ENCODE data around the gene ELMO3.

The ELMO3 gene, protein sequence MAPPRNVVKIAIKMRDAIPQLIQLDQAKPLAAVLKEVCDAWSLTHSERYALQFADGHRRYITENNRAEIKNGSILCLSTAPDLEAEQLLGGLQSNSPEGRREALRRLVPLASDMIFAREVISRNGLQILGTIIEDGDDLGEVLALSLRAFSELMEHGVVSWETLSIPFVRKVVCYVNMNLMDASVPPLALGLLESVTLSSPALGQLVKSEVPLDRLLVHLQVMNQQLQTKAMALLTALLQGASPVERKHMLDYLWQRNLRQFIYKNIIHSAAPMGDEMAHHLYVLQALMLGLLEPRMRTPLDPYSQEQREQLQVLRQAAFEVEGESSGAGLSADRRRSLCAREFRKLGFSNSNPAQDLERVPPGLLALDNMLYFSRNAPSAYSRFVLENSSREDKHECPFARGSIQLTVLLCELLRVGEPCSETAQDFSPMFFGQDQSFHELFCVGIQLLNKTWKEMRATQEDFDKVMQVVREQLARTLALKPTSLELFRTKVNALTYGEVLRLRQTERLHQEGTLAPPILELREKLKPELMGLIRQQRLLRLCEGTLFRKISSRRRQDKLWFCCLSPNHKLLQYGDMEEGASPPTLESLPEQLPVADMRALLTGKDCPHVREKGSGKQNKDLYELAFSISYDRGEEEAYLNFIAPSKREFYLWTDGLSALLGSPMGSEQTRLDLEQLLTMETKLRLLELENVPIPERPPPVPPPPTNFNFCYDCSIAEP

DNA sequence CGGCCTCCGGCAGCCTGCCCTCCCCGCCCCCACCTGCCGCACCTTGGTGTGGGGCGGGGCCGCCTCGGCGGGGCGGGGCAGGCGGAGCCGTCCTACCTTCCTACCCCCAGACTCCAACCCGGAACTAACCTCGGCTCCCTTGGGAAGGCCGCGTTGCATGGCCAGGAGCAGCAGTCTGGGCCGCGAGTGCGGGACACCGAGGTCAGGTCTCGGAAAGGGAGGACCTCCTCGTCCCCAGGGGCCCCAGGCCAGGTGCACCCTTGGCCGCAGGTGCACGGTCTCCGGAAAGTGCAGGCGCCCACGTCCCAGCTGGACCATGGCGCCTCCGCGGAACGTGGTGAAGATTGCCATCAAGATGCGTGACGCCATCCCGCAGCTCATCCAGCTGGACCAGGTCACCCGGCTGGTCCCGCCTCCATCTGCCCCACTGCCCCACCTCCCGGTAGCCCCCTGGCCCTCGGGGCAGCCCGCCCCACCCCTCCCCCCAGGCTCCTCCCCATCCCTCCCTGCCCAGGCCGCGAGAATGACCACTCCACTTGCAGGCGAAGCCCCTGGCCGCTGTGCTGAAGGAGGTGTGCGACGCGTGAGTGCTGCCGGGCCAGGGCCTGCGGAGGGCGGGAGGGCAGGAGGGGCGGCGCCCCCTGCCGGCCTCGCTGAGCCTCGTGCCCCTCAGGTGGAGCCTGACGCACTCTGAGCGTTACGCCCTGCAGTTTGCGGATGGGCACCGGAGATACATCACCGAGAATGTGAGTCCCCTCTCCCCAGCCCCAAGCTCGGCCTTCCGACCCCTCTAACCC, at the start of gene ELMO3:
ELMO3 (plus strand) TSS at position 121 of the 797 bp plus-strand sequence; CDS start at position 317, 196 bp downstream.
- no peak for DNase-seq

DNA sequence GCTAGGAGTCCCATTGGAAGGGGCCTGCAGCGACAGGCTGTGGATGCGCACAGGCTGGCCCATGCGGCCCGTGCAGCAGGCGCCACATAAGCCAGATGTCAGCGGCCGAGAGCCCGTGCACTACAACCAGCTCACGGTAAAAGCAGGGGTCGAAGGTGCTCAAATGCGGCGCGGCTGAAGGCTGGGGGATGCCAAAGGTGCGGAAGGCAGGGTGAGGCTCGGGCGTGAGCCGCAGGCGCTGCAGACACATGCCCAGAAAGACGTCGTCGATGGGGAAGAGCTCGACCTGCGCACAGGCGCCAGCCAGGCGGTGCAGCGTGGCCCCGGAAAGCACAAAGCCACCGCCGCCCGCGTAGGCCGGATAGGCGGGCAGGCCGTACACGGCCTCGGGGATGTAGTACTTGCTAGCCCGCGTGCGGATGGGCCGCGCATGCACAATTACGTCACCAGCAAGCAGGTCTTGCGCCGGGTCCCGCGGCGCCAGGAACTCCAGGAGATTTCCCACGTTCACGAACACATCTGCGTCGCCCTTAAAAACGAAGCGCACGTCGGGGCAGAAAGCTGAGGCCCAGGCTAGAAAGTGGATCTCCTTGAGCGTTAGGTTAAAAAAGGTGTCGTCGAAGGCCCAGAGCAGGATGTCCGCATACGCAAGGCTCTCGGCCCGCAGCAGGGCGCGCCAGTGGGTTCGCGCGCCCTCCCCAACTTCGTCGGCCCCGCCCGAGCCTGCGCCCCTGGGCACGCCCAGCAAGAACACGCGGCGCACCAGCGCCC, 49.5 kb upstream of the ELMO3 start:
- peak; percentile 51 for DNase-seq

DNA sequence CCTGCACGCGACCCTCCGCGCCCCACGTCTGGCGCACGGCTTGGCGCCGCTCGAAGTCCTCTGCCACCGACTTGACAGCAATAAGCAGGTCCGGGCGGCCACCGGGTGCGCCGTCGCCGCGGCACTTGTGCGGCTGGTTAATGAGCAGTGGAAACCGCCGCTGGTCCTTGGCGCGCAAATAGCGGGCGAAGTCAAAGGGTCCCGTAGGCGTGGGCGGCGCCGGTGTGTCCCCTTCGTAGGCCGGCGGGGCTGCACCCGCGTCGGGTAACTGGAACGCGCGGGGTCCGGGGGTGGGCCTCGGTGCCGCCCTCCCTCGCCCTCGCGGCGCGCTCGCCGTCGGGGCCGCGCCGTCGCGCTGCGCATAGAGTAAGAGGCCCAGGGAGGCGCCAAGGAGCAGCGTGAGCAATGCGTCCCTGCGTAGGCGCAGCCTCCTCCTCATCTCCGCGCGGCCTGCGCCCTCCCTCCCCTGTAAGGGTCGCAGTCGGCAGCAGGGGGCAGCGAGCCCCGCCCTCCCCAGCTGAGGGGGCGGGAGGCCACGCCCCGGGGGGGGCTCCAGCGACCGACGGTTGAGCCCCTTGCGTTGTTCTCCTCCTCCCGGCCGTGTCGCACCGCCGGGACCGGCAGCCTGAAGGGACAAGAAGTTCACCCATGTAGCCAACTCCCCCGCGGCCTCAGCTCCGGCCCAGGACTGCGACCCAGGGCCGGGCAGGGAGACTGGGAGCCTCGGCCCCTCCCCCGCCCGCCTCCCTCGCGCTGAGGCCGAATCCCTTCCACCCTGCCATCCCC, 48.7 kb upstream of the ELMO3 start:
- DNase-seq = peak; percentile 70

DNA sequence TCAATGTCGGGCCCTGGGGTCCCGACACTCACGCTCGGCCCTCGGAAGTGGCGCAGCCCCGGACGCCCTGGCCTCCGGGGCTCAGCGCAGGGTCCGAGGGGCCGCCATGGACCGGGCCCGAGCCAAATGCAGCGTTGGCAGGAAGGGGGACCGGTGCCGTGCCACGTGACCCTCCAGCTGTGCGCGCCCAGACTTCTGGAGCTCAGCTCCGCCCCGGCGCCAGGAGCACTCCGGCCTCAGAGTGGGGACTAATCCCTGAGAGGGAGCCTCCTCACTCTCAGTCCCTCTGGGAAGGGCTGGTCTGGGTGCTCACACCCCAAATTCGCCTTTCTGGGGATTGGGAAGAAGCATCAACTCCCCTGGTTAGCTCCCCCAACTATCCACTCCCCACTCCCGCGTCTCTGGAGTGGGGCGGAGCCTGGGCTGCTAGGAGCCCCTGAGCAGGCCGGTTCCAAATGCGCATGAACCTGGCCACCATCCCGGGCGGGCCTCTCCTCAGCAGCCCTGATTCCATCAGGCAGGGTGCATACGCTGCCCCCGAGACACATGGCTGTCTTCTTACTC, 48.0 kb upstream of the ELMO3 start, which contains the start of gene B3GNT9:
B3GNT9 (minus strand) TSS at position 166 of the 564 bp plus-strand sequence. CDS start 513 bp downstream, outside the sequence.
- DNase-seq = peak; percentile 60

DNA sequence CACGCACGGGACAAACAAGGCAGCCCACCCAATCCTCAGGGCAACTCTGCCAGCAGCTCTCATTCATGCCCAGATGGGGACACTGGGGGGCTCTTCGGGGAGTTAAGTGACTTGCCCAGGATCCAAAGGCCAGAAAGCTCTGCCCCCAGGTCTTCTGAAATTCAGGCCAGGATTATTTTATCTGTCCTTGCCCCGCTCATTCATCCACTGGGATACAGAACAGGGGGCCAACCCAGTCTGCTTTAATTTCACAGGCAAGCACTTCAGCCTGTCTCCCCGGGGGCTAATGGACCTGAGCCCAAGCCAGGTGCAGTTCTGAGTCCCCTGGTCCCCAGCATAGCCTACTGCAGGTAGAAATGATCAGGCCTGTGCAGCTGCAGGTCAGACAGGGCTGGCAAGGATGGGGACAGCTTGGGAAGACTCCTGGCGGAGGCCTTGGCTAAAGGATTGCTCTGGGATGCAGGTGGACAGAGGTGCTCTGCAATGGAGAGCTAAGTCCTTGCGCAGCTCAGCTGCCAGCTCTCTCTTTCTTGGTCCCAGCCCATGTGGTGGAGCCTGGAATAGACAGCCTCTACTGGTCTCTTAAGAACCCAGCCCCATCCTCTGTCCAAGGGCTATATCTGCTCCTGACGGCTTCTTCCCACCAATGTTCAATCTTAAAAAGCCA, 47.4 kb upstream of the ELMO3 start:
- DNase-seq = no peak

DNA sequence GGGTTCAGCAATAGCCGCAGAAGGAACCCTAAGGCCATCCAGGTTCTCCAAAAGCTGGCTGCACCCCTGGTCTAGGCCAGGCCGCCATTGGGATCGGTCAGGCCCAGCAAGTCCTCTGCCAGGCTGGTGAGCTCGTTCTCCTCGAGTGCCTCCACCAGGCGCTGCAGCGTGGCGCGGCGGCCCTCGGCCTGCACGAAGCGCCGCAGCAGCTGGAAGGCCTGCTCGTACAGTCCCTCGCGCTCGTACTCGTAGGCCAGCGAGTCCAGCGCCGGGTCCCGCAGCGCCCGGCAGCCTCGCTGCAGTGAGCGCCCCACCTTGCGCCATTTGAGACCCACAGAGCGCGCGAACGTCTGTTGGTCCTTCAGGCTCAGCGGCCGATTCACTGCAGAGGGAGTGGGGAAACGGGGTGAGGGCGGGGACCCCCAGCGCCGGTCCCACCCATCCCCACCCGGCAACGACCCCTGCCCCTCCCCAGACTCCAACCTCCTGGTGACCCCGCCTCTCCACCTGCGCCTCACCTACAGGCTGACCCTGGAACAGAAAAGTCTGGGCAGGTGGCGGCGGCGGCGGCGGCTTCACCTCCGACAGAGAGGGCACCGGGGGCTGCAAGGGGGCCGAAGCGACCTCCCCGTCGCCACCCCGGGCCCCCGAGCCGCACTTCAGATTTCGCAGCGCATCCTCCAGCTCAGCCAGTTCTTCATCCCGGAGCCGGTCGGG, 44.2 kb upstream of the ELMO3 start:
- DNase-seq = no peak

DNA sequence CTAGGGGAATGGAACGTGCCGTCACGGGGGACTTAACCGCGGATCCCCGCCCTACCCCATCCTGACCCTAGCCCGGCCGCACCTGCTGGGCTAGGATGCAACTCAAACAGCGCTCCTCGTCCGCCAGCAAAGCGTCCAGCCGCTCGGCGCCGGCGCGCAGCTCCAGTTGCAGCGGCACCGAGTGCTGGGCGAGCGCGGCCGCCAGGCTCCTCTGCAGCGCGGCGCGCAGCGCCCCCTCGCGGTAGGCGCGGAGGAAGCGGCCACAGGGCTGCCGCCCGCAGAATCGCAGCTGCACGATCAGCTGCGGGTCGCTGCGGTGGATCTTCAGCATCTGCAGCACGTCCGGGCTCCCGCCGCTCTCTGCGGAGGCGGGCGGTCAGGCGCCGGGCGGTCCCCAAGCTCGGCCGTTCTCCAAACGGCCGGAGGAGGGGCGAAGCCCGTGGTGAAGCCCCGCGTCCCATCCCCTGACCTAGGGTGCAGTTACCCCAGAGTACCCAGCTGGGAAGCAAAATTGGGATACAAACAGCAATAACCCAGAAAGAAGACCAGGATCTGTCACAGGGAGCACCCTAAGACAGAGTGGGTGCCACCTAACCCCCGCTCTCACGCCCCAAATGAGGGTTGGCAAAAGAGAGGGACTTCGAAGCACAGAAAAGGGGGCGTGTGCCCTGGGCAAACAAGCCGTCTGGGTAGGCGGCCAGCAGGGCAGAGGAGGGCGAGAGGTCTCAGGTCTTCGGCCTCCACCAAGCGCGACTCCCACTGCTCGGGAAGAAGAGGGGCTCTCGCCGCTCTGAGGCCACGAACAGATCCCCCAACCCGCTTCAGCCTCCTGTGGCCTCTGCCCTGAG, 43.4 kb upstream of the ELMO3 start:
- peak; percentile 86 for DNase-seq

DNA sequence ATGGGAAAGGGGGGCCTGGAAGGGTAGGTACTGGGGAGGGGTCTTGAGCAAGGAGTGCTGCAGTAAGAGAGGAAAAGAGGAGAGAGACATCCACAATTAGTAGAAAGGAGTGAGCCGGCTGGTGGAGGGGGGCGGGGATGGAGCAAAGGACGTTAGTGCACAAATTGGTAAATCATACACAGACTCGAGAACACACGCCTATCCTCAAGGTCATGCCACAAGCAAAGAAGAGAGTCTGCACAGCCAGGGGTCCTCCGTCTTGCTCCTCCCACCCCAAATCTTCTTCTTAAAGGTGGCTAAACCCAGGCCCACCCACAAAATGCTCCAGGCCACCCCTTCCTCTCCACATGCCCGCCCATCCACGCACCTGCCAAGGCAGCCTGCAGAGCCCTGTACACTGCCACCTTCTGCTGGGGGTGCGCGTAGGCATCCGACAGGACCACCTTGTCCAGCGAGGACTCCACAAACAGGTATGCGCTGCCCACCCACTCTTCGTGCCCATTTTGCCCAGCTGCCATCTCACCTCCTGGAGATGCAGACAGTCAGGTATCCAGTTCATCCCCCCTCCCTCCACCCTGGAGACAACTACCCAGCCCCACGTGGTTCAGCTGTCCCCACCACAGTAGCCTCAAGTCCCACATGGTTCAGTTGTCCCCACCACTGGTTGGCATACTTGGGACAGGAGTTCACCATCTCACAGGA, 42.6 kb upstream of the ELMO3 start:
- no peak for DNase-seq

DNA sequence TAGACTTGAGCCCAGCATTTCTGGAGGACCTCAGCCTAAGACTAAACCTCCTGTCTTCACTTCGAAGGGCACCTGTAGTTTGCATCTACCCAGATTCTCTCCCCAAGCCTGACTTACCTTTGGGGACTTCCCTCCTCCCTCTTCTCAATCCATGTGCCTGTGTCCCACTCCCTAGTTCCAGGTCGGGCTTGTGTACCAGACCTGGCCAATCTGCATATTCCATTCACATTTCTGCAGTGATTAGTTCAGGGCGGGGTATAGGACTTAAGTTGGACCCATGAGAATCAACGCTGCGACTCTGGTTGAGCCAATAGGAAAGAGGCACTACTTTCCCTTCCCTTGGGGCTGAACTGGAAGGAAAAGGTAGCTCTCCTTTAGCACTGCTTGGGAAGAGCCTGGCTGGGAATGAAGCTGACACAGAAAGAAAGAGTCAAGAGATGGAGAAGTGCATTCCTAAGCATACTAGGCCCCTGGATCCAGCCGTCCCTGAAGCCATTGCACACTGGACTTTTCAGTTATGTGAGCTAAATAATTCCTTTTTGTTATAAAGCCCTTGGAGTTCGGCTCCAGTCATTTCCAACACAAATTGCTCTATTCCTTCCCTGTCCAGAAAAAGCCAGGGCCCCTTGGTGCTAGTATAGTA, 41.7 kb upstream of the ELMO3 start:
- no peak for DNase-seq

DNA sequence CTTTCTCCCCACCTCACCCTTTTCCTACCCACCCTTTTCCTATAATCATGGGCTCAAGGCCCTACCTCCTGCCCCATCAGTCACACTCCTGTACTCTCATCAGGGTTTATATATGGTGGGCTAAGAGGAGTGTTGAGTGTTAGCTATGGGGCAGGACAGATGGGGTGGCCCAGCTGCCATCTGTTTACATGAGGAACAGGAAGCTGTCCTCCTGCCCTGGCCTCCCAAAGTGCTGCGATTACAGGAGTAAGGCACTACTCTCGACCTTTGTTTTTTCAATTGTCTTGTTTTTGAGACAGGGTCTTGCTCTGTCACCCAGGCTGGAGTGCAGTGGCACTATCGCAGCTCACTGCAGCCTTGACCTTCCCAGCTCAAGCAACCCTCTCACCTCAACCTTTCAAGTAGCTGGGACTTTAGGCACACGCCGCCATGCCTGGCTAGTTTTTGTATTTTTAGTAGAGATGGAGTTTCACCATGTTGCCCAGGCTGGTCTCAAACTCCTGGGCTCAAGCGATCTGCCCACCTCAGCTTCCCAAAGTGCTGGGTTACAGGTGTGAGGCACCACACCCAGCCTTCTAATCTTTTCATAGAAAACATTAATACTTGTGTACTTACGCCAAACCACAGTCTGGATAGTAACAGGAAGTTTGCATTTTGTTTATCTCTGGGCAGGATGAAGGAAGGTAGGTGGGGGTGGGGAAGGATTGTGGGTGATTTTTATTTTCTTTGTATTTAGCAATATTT, 40.9 kb upstream of the ELMO3 start:
- DNase-seq = no peak

DNA sequence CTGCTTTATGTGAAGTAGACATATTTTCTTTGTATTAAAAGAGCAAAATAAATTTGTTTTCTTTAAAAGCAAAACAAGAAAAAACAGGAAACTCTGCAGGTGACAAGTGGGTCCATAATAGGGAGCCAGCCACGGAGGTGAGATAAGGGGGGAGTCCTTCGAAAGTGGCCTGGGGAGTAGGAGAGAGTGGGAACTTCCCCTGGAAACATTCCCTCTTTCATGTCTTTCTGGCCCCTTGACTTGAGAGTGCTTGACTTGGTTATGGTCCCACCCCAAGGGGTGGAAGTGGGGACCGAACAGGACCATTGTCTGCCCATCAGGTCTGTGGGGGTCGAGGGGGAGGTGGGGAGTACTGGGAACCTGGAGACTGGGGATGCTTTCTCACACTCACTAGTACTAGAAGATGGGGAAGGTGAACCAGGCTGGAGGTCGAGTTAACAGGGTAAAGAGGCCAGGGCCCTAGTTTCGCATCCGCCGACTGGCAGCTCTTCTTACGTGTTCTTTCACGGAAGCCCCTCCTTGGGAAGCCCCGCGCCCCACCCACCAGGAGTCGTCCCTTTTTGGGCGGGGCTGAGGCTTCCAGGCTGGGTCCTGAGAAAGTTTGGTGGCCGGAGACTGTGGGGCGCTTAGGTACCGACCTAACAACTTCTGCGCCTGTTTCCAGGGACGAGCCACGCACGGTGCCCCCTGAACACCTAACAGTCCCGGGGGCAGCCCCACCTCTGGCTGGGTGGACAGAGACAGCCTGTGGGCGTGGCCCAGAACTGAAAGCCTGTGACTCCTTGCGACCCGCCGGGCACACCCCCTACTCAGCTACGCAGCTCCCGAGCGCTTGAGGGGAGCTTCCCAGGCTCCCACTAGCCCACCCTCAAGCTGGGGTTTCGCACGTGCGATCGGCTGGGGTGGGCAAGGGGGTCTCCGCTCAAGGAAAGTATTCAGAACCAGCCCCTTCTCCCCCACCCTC, 40.0 kb upstream of the ELMO3 start:
- peak; percentile 64 for DNase-seq

DNA sequence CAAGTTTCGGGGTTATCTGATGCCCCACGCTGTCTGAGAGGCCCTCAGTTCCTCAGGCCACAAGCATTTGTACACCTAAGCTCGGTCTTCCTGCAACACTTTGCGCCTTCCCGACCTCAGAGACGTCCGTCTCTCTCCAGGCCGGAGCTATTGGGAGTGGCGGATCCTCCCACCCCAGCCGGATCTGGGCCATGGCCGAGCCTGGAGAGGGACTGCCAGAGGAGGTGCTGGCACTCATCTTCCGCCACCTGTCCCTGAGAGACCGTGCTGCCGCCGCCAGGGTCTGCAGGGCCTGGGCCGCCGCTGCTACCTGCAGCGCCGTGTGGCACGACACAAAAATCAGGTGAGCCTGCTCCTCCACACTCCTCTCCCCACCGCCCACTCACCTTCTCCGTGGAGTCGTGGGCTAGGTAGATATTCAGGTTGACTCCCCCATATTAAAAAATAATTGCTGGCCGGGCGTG, 37.3 kb upstream of the ELMO3 start:
- no peak for DNase-seq

DNA sequence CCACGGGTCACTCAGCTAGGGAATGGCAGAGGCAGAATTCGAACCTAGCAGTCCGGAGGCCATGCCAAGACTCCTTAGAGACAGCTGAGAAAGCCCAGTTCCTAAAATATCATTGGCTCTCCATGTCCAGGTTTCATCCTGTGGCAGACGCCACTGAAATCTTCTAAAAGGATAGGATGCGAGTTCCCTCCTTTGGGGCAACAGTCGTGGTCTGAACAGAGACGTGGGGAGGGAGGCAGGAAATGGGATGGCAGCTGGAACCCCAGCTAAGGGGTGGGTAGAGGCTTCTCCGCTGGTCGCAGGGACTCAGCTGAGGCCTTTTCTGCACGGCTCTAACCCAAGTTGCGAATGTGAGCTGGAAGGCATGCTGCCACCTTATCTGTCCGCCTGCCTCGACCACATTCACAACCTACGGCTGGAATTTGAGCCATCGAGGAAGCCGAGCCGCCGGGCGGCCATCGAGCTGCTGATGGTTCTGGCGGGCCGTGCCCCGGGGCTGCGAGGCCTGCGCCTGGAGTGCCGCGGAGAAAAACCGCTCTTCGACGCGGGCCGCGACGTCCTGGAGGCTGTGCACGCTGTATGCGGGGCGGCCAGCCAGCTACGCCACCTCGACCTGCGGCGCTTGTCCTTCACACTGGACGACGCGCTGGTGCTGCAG, 36.3 kb upstream of the ELMO3 start:
- DNase-seq = peak; percentile 53

DNA sequence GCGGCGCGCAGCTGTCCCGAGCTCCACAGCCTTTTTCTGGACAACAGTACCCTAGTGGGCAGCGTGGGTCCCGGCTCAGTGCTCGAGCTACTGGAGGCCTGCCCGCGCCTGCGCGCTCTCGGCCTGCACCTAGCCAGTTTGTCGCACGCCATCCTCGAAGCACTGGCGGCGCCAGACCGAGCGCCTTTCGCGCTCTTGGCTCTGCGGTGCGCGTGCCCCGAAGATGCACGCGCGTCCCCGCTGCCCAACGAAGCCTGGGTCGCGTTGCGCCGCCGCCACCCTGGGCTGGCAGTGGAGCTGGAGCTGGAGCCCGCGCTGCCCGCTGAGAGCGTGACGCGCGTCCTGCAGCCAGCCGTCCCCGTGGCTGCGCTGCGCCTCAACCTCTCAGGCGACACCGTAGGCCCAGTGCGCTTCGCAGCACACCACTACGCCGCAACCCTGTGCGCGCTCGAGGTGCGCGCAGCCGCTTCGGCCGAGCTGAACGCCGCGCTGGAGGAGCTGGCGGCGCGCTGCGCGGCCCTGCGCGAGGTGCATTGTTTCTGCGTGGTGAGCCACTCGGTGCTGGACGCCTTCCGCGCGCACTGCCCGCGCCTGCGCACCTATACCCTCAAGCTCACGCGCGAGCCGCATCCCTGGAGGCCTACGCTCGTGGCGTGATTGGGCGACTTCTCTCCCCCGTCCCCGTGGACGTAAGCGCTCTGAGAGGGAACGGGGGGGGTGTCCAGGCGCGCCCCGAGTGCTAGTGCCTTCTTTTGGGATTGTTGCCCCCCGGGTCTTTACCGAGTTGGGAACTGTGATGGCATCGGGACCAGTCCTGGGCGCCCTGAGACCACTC, 35.5 kb upstream of the ELMO3 start:
- DNase-seq = peak; percentile 66

Data from hematopoietic multipotent progenitor cell treated with erythropoietin and hydrocortisone succinate and interleukin-3 and kit ligand, for 4 days (in vitro differentiated cells).